BE2C (cell line): ENCODE results near the gene FOXO3.

Source experiments
- DNase-seq: peaks from one replicate; pipeline ENCODE4 v3.0.0-alpha.2; 2020
- H3K27me3 ChIP-seq: fragments of 250-450 bp; sonication (Bioruptor Pico); 2 replicates; pipeline ENCODE4 v1.5.1; 2020; ENCODE audit warnings: mild to moderate bottlenecking
- H3K36me3 ChIP-seq: fragments of 250-450 bp; sonication (Bioruptor Pico); 2 replicates; pipeline ENCODE4 v1.5.1; 2020; ENCODE audit warnings: mild to moderate bottlenecking
- H3K4me1 ChIP-seq: fragments of 250-450 bp; sonication (Bioruptor Pico); 2 replicates; pipeline ENCODE4 v1.5.1; 2020
- H3K4me3 ChIP-seq: 2 replicates; pipeline ENCODE4 v1.5.1; 2011; ENCODE audit warnings: low read depth, low read length
- H3K9me3 ChIP-seq: fragments of 250-450 bp; sonication (Bioruptor Pico); 2 replicates; pipeline ENCODE4 v1.5.1; 2020
- TF ChIP-seq, protein P1 (sequence below): IDR thresholded peaks from 2 replicates; pipeline ENCODE4 v1.5.1; 2012; ENCODE audit warnings: mild to moderate bottlenecking, low read depth, low read length

FOXO3 gene

DNA sequence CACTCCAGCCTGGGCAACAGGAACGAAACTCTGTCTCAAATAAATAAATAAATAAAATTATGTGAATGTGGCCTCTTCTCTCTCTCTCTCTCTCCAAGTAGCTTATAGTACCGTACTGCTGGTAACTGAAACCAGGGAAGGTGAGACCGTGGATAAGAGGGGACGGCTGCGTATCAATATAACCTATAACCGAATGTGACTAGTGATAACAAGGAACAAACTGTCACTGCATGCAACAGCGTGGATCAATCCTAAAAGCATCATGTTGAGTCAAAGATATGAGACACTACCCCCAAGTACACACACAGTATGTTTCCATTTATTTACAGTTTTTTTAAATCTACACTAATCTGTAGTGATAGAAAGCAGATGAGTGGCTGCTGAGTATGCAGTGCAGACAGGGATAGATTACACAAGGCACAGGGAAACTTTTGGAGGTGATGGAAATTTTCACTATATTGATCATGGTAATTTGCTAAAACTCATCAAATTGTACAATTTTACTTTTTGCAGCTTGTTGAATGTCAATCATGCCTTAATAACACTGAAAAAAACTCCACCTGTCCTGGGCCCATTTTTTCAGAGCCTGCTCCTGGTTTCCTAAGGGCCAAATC, 166.1 kb downstream of the FOXO3 start:
- TF ChIP-seq, protein P1, sequence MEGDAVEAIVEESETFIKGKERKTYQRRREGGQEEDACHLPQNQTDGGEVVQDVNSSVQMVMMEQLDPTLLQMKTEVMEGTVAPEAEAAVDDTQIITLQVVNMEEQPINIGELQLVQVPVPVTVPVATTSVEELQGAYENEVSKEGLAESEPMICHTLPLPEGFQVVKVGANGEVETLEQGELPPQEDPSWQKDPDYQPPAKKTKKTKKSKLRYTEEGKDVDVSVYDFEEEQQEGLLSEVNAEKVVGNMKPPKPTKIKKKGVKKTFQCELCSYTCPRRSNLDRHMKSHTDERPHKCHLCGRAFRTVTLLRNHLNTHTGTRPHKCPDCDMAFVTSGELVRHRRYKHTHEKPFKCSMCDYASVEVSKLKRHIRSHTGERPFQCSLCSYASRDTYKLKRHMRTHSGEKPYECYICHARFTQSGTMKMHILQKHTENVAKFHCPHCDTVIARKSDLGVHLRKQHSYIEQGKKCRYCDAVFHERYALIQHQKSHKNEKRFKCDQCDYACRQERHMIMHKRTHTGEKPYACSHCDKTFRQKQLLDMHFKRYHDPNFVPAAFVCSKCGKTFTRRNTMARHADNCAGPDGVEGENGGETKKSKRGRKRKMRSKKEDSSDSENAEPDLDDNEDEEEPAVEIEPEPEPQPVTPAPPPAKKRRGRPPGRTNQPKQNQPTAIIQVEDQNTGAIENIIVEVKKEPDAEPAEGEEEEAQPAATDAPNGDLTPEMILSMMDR: no peak
- DNase-seq: no peak
- no peaks in the 10 kb centered on the region for H3K9me3 ChIP-seq
- H3K27me3 ChIP-seq: no peaks in the 10 kb centered on the region
- H3K4me3 ChIP-seq: no peak overlapping the region
- H3K4me1 ChIP-seq: no peaks in the 10 kb centered on the region
- no peaks in the 10 kb centered on the region for H3K36me3 ChIP-seq

DNA sequence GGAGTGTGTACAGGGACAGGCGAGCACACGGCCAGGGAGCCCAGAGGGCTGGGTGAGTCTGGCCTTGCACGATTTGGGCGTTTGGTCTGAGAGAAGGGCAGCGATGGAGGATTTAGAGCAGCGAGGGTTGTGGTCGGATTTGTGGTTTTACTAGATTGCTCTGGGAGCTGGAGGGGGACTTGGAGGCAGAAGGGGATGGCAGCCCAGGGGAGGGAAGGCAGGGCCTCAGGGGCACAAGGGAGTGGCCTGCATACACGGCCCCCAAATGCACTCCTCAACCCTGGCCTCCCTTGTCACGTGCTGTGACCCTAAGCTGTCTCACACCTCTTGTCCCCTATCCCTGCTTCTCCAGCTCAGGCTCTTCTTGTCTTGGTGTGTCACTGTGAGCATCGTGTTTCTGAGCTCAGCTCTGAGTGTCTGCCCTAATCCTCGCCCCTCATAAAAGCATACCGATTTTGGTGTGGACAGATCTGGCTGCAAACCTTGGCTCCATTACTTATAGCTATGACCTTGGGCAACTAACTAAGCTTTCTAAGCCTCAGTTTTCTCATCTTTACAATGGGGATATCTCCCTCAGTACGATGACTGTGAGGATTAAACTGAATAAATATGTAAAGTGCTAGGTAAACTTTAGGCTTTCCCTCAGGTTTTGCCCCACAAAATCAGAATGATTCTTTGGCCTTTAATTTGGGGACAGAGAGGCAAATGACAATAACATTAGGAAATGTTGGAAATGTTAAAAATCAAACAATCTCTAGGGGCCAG, 167.4 kb downstream of the FOXO3 start:
- TF ChIP-seq, protein P1: no peak
- DNase-seq: no peak
- H3K4me3 ChIP-seq: no peak overlapping the region
- no peaks in the 10 kb centered on the region for H3K4me1 ChIP-seq
- H3K9me3 ChIP-seq: no peaks in the 10 kb centered on the region
- H3K36me3 ChIP-seq: no peaks in the 10 kb centered on the region
- no peaks in the 10 kb centered on the region for H3K27me3 ChIP-seq

DNA sequence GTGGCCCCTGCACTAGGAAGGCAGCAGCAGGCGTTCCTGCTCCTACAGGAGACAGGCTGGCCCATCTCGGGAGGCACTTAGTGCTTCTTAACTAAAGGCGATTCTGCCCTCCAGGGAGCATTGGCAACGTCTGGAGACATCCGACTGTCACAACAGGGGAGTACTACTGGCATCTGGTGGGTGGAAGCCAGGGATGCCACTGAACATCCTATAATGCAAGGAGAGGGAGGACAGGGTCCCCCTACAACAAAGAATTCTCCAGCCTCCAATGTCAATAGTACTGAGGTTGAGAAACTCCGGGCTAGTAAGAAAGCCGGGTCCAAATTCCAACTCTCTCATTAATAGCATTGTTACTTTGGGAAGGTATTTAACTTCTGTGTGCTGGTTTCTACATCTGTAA, 168.1 kb downstream of the FOXO3 start:
- TF ChIP-seq, protein P1: no peak
- no peak for DNase-seq

DNA sequence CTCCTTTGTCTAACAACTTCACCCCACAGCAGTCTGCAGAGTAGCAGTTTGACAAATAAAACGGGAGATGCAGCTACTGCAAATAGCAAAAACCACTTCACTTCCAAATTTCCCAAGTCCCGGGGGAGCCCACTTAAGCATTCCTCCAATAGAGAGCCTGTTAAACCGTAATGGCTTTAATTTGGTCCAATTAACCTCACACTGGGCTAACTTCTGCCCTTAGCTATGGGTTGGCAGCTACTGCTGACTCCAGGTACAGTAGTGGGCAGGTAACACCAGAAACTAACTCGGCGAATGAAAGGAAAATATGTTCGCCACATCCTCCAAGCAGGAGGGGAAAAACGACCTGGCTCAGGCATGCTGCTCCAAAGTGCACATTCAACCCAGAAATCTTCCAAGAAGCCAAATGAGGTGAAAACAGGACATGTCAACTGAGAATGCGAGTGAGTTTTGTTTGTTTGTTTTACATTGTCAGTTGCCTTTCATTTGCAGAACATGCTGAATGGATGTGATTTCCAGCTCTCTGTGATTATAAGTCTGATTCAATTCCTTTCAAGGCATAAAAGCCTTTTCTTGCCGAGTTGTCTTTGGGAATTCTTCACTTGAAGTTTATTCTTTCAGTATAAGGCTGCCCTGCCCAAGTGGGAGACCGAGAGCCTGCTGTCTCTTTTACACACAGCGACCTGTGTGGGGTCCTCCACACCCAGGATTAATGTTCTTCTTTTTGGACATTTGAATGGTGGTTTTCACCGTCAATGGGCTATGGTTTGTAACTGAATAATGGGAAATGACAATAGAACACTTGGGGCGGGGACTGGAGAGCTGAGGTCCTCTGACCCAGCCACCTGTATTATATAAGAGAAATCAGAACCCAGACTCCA, 170.2 kb downstream of the FOXO3 start:
- H3K4me1 ChIP-seq: no peaks in the 10 kb centered on the region
- no peaks in the 10 kb centered on the region for H3K27me3 ChIP-seq
- DNase-seq: no peak
- H3K9me3 ChIP-seq: no peaks in the 10 kb centered on the region
- H3K4me3 ChIP-seq: no peak overlapping the region
- H3K36me3 ChIP-seq: no peaks in the 10 kb centered on the region
- TF ChIP-seq, protein P1: no peak

More for the DNA sequence above, 168.1 kb downstream of the FOXO3 start:
- Histone ChIP-seq H3K27me3 (no peaks in the 10 kb centered on the region), H3K4me3 (no peak overlapping the region), H3K9me3 (no peaks in the 10 kb centered on the region), H3K4me1 (no peaks in the 10 kb centered on the region), H3K36me3 (no peaks in the 10 kb centered on the region)

DNA sequence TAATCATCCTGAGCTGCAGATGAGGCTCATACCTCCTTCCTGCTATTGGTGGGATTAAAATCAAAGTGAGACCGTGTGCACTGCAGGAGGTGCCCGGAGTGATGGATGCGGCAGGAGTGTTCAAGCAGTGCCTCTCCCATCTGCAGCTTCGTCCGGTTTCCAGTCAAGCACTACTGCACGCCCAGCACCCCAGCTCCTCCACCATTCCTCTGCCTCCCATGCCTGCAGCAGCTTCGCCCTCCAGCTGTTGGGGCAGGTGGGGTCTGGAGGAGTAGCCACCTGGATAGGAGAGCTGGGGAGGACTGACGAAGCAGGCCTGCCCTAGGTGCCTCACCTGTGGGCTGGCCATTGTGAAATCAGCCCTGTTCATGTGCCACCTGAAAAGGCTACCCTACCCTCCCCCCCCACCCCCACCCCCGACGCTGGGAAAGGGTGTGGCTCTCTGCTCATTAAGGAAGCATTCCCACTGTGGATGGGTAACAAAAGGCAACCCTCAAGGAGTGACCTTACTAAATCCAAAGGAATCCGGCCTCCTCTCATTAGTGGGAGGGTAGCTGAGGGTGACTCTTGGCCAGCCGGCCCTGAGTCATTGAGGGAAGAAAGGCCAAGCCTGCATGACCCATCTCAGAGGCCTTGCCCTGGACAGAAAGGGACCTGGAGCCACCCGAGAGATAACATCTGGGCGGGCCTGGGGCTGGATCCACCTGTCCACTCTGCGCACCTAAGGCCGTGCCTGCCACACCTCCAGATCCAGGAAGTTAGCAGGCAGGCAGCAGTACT, 171.6 kb downstream of the FOXO3 start:
- Histone ChIP-seq H3K9me3 (no peaks in the 10 kb centered on the region), H3K4me3 (no peak overlapping the region), H3K27me3 (no peaks in the 10 kb centered on the region), H3K36me3 (no peaks in the 10 kb centered on the region), H3K4me1 (no peaks in the 10 kb centered on the region)
- no peak for DNase-seq
- TF ChIP-seq, protein P1: no peak
